H9 (cell line): ENCODE measurements around the gene TMPRSS2. TPM values are rescaled to one million over a fixed set of nuclear protein-coding genes. Genes with fewer than 3 reads are reported as not detected.

Experiments
- DNase-seq: peaks from one replicate; pipeline ENCODE4 v3.0.0-alpha.2; 2017
- H2AFZ ChIP-seq: one replicate; pipeline ENCODE4 v1.6.1; 2013; ENCODE audit warnings: mild to moderate bottlenecking, low read length, control low read depth, moderate library complexity
- H2AK5ac ChIP-seq: 2 replicates; pipeline ENCODE4 v1.6.1; 2013; ENCODE audit warnings: low read length, control low read depth, mixed read lengths; ENCODE audit not compliant: insufficient read length
- H2BK120ac ChIP-seq: one replicate; pipeline ENCODE4 v1.6.1; 2013; ENCODE audit warnings: low read depth, mild to moderate bottlenecking, low read length, control low read depth, inconsistent platforms; ENCODE audit not compliant: poor library complexity, severe bottlenecking
- H2BK12ac ChIP-seq: 2 replicates; pipeline ENCODE4 v1.6.1; 2013; ENCODE audit warnings: low read length, control low read depth, mixed read lengths, low read depth; ENCODE audit not compliant: insufficient read length
- H2BK15ac ChIP-seq: 2 replicates; pipeline ENCODE4 v1.6.1; 2013; ENCODE audit warnings: low read depth, low read length, control low read depth
- H2BK20ac ChIP-seq: one replicate; pipeline ENCODE4 v1.6.1; 2013; ENCODE audit warnings: low read depth, mild to moderate bottlenecking, low read length, control low read depth, inconsistent platforms; ENCODE audit not compliant: poor library complexity, severe bottlenecking
- H2BK5ac ChIP-seq: 2 replicates; pipeline ENCODE4 v1.6.1; 2013; ENCODE audit warnings: low read length, control low read depth, mixed read lengths; ENCODE audit not compliant: insufficient read length
- H3K14ac ChIP-seq: 2 replicates; pipeline ENCODE4 v1.6.1; 2013; ENCODE audit warnings: low read length, control low read depth; ENCODE audit not compliant: insufficient read depth
- H3K18ac ChIP-seq: 2 replicates; pipeline ENCODE4 v1.6.1; 2013; ENCODE audit warnings: low read depth, mild to moderate bottlenecking, mixed read lengths, low read length, control low read depth; ENCODE audit not compliant: insufficient read length
- H3K23ac ChIP-seq: 2 replicates; pipeline ENCODE4 v1.6.1; 2013; ENCODE audit warnings: low read length, control low read depth, mixed read lengths, low read depth; ENCODE audit not compliant: insufficient read length
- H3K23me2 ChIP-seq: 2 replicates; pipeline ENCODE4 v1.6.1; 2013; ENCODE audit warnings: low read depth, mild to moderate bottlenecking, mixed read lengths, low read length, control low read depth; ENCODE audit not compliant: insufficient read length, poor library complexity, severe bottlenecking
- H3K27ac ChIP-seq: 2 replicates; pipeline ENCODE4 v1.5.1; 2013; ENCODE audit warnings: low read length, control low read depth, mixed read lengths, low read depth; ENCODE audit not compliant: insufficient read length
- H3K27me3 ChIP-seq: 2 replicates; pipeline ENCODE4 v1.6.1; 2013; ENCODE audit warnings: low read length, control low read depth, inconsistent platforms; ENCODE audit not compliant: insufficient read depth
- H3K4ac ChIP-seq: 2 replicates; pipeline ENCODE4 v1.6.1; 2013; ENCODE audit warnings: low read depth, mild to moderate bottlenecking, control low read depth, inconsistent platforms, low read length, moderate library complexity
- H3K4me1 ChIP-seq: 2 replicates; pipeline ENCODE4 v1.6.1; 2013; ENCODE audit warnings: low read length, control low read depth, inconsistent platforms; ENCODE audit not compliant: insufficient read depth
- H3K4me2 ChIP-seq: 2 replicates; pipeline ENCODE4 v1.6.1; 2013; ENCODE audit warnings: low read length, control low read depth, mixed read lengths; ENCODE audit not compliant: insufficient read length, insufficient read depth
- H3K56ac ChIP-seq: 2 replicates; pipeline ENCODE4 v1.6.1; 2013; ENCODE audit warnings: low read depth, mild to moderate bottlenecking, mixed read lengths, low read length, control low read depth; ENCODE audit not compliant: insufficient read length
- H3K79me1 ChIP-seq: 2 replicates; pipeline ENCODE4 v1.6.1; 2013; ENCODE audit warnings: low read depth, mild to moderate bottlenecking, moderate library complexity, low read length, control low read depth, inconsistent platforms; ENCODE audit not compliant: insufficient read depth, poor library complexity, severe bottlenecking
- H3K79me2 ChIP-seq: 2 replicates; pipeline ENCODE4 v1.6.1; 2013; ENCODE audit warnings: low read length, control low read depth, inconsistent platforms; ENCODE audit not compliant: insufficient read depth
- H3K9ac ChIP-seq: 2 replicates; pipeline ENCODE4 v1.6.1; 2013; ENCODE audit warnings: low read length, control low read depth, mixed read lengths; ENCODE audit not compliant: insufficient read length; ENCODE audit errors: extremely low read depth
- H3K9me3 ChIP-seq: one replicate; pipeline ENCODE4 v1.6.1; 2013; ENCODE audit warnings: low read depth, low read length, inconsistent platforms; ENCODE audit not compliant: control insufficient read depth
- H3T11ph ChIP-seq: one replicate; pipeline ENCODE4 v1.6.1; 2013; ENCODE audit warnings: mild to moderate bottlenecking, low read length, control low read depth, inconsistent platforms
- H4K20me1 ChIP-seq: one replicate; pipeline ENCODE4 v1.6.1; 2013; ENCODE audit not compliant: control insufficient read depth, insufficient read length, insufficient read depth
- H4K5ac ChIP-seq: 2 replicates; pipeline ENCODE4 v1.6.1; 2013; ENCODE audit warnings: low read depth, mild to moderate bottlenecking, mixed read lengths, low read length, control low read depth; ENCODE audit not compliant: insufficient read length
- H4K8ac ChIP-seq: replicated peaks from 2 replicates; pipeline ENCODE4 v1.6.1; 2013; ENCODE audit warnings: low read length, control low read depth, mixed read lengths, low read depth; ENCODE audit not compliant: insufficient read length
- H4K91ac ChIP-seq: 2 replicates; pipeline ENCODE4 v1.6.1; 2013; ENCODE audit warnings: low read depth, mild to moderate bottlenecking, moderate library complexity, mixed read lengths, low read length, control low read depth; ENCODE audit not compliant: insufficient read length
- H3K27ac Mint-ChIP-seq, 3 experiments: 2 replicates in 2 of 3; 3 replicates in 1 of 3; pipeline ENCODE4 v1.8.0; 2020 to 2021; ENCODE audit warnings: mixed read lengths in 3 of 3, mild to moderate bottlenecking in 1 of 3, moderate library complexity in 1 of 3
- H3K27me3 Mint-ChIP-seq: 2 replicates; pipeline ENCODE4 v1.8.0; 2021; ENCODE audit warnings: low read depth, mild to moderate bottlenecking, moderate library complexity, mixed read lengths
- H3K36me3 Mint-ChIP-seq, 3 experiments: 2 replicates in 2 of 3; 3 replicates in 1 of 3; pipeline ENCODE4 v1.8.0; 2020 to 2021; ENCODE audit warnings: low read depth in 3 of 3, mixed read lengths in 3 of 3; ENCODE audit not compliant: insufficient read depth in 1 of 3
- H3K4me1 Mint-ChIP-seq, 2 experiments: 2 replicates each; pipeline ENCODE4 v1.8.0; 2020; ENCODE audit warnings: mixed read lengths in 2 of 2
- H3K4me3 Mint-ChIP-seq, 2 experiments: 2 replicates in 1 of 2; 3 replicates in 1 of 2; pipeline ENCODE4 v1.8.0; 2020 to 2021; ENCODE audit warnings: mild to moderate bottlenecking in 2 of 2, mixed read lengths in 2 of 2, moderate library complexity in 1 of 2
- H3K9me3 Mint-ChIP-seq, 2 experiments: 2 replicates in 1 of 2; 3 replicates in 1 of 2; pipeline ENCODE4 v1.8.0; 2020; ENCODE audit warnings: mild to moderate bottlenecking in 2 of 2, mixed read lengths in 2 of 2, moderate library complexity in 1 of 2
- WGBS: extraction: QIAGEN DNeasy Blood & Tissue Kit; methylation state at CpG from one replicate; pipeline ENCODE4 v1.1.7; 2013; ENCODE audit warnings: missing lambda C conversion rate, low lambda C conversion rate, mixed read lengths; ENCODE audit not compliant: insufficient read length; ENCODE audit errors: extremely low coverage; 5-methylcytosine and 5-hydroxymethylcytosine counted together
- total RNA-seq: library from RNA; stranded (reverse); gene quantifications from 2 replicates; pipeline ENCODE4 v1.2.1, GENCODE V29; 2021
- TF ChIP-seq, protein P1 (sequence below): fragments of 200-600 bp; sonication (generic); conservative IDR thresholded peaks from 3 replicates; pipeline ENCODE4 v1.8.0; 2021; ENCODE audit warnings: antibody characterized with exemption, mild to moderate bottlenecking

TMPRSS2 gene
- total RNA-seq, 1 experiment from 2014 or later: 12.1 TPM

GRCh38 chr21:41482980-41483379 is 25.0 kb downstream of the TMPRSS2 start:
- H2AFZ ChIP-seq: no peak overlapping the region
- H3K27me3 Mint-ChIP-seq: no peaks in the 10 kb centered on the region
- no peak overlapping the region for H4K5ac ChIP-seq
- H4K20me1 ChIP-seq: no peaks in the 10 kb centered on the region
- H3K79me1 ChIP-seq: no peaks in the 10 kb centered on the region
- peaks cover 33 to 42% of the 10 kb centered on the region in 2 experiments for H3K4me1 Mint-ChIP-seq
- H3K4me1 ChIP-seq: peaks cover 8% of the 10 kb centered on the region; the same call in 1 of the 2 replicates
- no peak overlapping the region for H3K4ac ChIP-seq
- H3K14ac ChIP-seq: no peak overlapping the region
- no peak overlapping the region for H3K4me3 Mint-ChIP-seq
- no peak overlapping the region for H2AK5ac ChIP-seq
- no peaks in the 10 kb centered on the region for H3K9me3 Mint-ChIP-seq
- no peaks in the 10 kb centered on the region for H3K9me3 ChIP-seq
- H3K27ac ChIP-seq: no peak overlapping the region
- H3K4me2 ChIP-seq: no peak overlapping the region
- H3K79me2 ChIP-seq: no peaks in the 10 kb centered on the region
- H2BK5ac ChIP-seq: no peak overlapping the region
- no peaks in the 10 kb centered on the region for H3K27me3 ChIP-seq
- H2BK12ac ChIP-seq: no peak overlapping the region
- H3T11ph ChIP-seq: no peak overlapping the region
- no peak for DNase-seq
- no peak overlapping the region for H2BK15ac ChIP-seq
- H2BK120ac ChIP-seq: no peak overlapping the region
- no peaks in the 10 kb centered on the region for H3K23me2 ChIP-seq
- WGBS: no CpG with 5 or more reads among the region's 6 CpGs
- H4K8ac ChIP-seq: no peak overlapping the region
- H3K18ac ChIP-seq: no peak overlapping the region
- no peak overlapping the region for H4K91ac ChIP-seq
- no peak overlapping the region for H3K27ac Mint-ChIP-seq
- H3K36me3 Mint-ChIP-seq: peaks cover 7 to 34% (median 15%) of the 10 kb centered on the region in 3 experiments; a peak in 5 of 7 replicates
- H3K23ac ChIP-seq: no peak overlapping the region
- TF ChIP-seq, protein P1, sequence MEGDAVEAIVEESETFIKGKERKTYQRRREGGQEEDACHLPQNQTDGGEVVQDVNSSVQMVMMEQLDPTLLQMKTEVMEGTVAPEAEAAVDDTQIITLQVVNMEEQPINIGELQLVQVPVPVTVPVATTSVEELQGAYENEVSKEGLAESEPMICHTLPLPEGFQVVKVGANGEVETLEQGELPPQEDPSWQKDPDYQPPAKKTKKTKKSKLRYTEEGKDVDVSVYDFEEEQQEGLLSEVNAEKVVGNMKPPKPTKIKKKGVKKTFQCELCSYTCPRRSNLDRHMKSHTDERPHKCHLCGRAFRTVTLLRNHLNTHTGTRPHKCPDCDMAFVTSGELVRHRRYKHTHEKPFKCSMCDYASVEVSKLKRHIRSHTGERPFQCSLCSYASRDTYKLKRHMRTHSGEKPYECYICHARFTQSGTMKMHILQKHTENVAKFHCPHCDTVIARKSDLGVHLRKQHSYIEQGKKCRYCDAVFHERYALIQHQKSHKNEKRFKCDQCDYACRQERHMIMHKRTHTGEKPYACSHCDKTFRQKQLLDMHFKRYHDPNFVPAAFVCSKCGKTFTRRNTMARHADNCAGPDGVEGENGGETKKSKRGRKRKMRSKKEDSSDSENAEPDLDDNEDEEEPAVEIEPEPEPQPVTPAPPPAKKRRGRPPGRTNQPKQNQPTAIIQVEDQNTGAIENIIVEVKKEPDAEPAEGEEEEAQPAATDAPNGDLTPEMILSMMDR: no peak
- no peak overlapping the region for H3K56ac ChIP-seq
- no peak overlapping the region for H3K9ac ChIP-seq
- H2BK20ac ChIP-seq: no peak overlapping the region
